RPMI7951 (cell line): Measurements from ENCODE around the gene USP35. TPM values are rescaled to one million over a fixed set of nuclear protein-coding genes. Genes with fewer than 3 reads are reported as not detected.

ENCODE experiments used
- DNase-seq: peaks from one replicate; pipeline ENCODE4 v3.0.0-alpha.2; 2012; ENCODE audit warnings: low read depth
- total RNA-seq: library from RNA; depleted of rRNA; stranded (reverse); fragments of >200 nt; shearing (Covaris generic); gene quantifications from 2 replicates; pipeline ENCODE4 v1.2.3, GENCODE V29; 2014; rRNA removed

Gene USP35
- 3.8 and 5.3 TPM in 2 replicates for total RNA-seq

DNA sequence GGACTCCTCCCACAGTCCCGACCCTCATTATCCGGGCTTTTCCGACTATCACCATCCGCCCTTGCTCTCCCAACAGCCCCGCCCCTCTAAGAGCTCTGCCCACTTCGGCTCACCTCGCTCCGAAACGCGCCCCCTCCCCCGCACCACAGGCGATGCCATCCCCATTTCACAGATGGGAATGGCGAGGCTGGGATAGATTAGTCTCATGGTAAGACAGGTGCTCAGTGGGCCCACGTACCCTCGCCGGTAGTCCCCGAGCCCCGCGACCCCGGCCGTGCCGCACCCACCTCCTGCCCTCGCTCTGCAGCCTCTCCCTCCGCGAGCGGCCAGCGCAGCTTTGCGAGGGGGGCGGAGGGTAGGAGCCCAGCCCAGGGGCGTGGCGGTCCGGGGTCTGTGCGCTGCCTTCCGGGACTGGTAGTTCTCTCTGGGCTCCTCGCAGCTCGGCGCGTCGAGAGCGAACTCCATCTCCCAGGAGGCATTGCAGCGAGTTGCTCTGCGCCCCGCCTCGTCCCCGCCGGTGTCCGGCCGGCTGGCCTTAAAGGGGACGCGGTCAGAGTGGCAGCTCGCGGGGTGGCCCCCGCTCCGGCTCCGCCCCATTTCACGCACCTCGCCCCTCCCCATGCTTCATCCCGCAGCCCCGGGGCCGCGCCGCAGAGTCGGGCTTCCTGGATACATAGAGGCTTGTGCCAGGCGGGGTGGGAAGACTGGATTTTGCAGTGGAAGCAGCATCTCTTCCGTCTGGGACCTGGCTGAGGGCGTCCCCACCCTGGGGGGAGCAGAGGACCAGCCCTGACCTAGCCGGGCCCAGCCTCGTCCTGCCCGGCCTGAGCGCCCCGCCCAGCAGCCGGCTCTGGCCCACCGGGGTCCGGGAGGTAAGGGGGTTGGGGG, at the start of gene USP35, which contains the start of gene KCTD21:
TSS of gene USP35 (plus strand) at position 634 of the 888 bp plus-strand sequence. CDS start 7,327 bp downstream, outside the sequence.
TSS of gene KCTD21 (minus strand) at position 341 of the 888 bp plus-strand sequence. CDS start 14,072 bp downstream, outside the sequence.
- peak; percentile 97 for DNase-seq

GRCh38 chr11:78139422-78140391, 49.0 kb upstream of the USP35 start, which contains the start of gene ALG8:
Gene ALG8, minus strand, starts transcription at chr11:78139626. Its CDS starts 38 bp downstream, at chr11:78139588.
- DNase-seq, result peak; percentile 93

- DNase-seq, result peak; percentile 24
Observed at GRCh38 chr11:78140392-78141077, 48.2 kb upstream of the USP35 start.

DNA sequence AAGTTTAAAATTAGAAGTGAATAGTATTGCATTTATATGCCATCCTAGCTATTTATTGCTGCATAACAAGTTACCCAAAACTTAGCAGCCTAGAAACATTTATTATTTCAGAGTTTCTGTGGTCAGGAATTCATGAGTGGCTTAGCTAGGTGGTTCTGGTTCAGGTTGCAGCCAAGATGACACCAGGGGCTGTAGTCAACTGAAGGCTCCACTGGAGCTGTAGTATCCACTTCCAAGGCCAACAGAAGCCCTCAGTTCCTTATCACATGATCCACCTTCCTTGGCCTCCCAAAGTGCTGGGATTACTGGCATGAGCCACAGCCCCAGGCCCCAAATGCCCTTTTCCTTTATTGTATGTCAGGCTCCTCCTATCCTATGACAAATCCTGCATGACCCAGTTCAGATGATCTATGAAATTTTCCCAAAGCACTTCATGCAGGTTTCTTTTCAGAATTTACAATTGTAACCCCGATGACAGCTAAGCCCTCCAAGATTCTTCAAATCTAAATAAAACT, 43.2 kb upstream of the USP35 start:
- DNase-seq, result no peak

DNA sequence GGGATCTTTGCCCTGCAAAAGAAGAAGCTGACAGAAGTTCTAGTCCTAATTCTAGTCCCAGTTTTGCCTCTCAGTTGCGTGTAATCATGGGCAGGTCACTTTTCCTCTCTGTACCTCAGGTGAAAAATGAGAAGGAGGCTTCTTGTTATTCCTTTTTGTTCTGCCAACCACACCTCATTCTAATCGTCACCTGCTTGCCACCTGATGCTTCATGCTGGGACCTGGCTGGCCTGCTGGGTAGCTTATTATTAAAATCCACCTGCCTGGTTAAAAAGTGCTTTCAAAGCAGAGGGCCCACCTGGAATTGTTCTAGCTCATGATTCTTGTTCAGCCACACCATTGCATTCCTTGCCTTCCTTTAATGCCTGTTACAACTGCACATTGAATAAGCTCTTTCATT, 40.9 kb upstream of the USP35 start:
- DNase-seq, result no peak

- peak; percentile 20 for DNase-seq
Observed at GRCh38 chr11:78149646-78150045, 39.1 kb upstream of the USP35 start.

DNA sequence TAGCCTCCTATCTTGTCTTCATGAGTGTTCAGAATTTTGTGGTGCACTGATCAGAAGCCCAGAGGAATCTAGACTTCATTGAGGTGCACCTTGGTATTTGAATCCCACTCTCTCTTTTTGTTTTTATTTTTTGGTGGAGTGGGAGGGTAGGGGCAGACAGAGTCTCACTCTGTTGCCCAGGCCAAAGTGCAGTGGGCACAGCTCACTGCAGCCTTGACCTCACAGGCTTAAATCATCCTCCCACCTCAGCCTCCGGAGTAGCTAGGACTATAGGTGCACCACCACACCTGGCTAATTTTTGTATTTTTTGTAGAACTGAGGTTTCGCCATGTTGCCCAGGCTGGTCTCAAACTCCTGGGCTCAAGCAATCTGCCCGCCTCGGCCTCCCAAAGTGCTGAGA, 38.4 kb upstream of the USP35 start:
- no peak for DNase-seq

DNA sequence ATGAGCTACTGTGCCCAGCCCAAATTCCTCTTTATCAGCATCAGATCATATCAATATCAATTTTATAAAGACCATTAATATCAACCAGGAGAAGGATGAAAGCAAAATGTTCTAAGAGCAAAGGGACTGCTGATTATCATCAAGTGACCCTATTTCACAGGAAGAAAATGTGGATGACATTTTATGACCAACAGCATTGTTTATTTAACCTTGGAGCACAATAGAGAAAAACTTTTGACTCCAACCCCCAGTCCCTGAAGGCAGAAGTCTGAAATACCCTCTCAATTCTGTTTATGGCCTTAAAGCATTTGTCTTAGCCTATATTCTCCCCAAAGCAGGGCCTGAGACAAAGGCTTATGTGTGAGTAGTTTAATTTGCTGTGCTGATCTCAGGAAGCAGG, 38.0 kb upstream of the USP35 start:
- no peak for DNase-seq

- no peak for DNase-seq
Observed at GRCh38 chr11:78151804-78152203, 36.9 kb upstream of the USP35 start.

GRCh38 chr11:78156127-78156844, 32.4 kb upstream of the USP35 start:
- no peak for DNase-seq

DNA sequence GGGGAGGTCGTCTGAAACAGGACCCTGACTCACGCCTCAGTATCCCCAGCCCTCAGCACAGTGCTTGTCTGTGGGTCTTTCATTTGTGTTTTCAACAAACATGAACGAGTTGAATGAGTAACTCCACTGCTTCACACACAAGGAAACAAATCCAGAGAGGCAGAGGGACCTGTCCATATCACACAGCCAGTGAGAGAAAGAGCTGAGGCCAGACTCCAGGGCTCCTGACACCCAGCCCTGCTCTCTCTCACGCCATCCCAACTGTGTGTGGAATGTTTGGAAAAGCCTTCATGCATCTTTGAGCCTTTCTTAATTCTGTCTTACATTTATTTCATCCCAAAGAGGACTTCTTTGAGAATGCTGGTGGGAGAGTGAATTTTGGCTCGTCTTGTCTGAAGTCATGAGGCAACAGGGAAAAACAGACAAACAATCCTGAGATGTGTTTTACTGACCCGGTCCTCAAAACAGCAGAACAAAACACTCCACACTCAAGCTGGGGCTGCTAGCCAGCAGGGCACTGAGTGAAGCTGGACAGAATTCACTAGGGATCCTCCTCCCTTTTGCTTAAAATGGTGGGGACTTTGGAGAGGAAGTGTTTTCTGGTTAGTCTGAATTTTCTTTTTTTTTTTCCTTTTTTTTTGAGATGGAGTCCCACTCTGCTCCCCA, 29.6 kb upstream of the USP35 start:
- no peak for DNase-seq

DNA sequence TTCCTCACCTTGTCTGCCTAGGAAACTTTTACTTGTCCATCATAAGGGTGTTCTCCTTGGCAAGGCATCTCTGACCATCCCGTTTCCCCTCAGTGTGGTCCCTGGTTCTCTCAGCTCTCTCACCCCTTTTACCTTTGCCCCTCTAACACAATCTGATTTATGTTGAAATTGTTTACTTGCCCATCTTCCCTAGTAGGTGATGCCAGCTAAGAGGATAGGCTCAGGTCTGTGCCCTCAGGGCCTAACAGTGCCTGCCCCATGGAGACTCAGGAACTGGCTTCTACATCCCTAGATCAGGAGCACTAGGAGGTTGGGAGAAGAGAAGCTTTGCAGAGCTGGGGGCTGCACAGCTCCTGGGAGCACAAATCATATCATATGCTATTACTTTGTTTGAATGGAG, 28.2 kb upstream of the USP35 start:
- no peak for DNase-seq

DNA sequence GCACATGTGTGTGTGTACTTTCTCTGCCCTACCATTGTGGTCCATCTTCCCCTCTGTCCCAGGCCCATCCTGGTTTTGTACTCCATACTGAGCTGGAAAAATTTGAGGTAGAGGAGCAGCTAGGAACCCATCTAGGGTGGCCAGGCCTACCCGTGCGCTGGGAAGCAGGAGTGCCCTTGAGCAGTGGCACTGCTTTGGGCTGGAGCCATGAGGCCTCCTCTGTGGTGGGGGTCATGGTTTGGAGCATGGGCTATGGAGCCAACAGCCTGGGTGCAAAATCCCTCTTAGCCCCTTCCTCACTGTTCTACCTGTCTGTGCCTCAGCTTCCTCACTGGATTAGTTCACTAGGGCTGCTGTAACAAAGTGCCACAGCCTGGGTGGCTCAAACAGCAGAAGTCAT, 27.4 kb upstream of the USP35 start:
- DNase-seq, result no peak

- DNase-seq, result peak; percentile 49
Observed at GRCh38 chr11:78161962-78162371, 26.8 kb upstream of the USP35 start.

DNA sequence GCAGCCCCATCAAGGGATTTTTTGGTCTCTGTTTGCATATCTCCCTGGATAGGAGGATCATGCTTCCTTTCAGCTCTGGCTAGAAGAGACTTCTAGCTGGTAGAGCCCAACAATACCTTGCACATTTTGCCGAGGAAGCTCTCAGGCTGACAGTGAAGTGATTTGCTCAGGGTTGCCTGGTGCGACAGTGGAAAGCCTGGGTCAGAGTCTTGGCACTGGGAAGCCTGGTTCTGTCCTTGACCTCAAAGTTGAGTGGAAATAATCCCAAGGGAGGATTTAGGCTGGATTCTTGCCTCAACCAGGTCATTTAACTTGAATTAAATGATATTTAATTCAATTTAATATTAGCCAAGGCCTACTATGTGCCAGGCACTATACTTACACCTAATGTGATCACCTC, 24.9 kb upstream of the USP35 start:
- no peak for DNase-seq

DNA sequence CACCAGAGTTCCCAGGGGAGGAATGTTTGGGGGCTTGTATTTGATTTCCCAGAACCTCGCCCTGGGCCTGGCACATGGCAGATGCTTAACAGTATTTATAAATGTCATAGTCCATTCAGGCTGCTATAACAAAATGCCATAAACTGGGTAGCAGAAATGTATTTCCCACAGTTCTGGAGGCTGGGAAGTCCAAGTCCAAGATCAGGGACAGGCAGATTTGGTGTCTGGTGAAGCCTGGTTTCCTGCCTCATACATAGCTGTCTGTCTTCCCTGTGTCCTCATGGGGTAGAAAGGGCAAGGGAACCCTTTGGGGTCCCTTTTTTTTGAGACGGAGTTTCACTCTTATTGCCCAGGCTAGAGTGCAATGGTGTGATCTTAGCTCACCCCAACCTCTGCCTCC, 24.2 kb upstream of the USP35 start:
- no peak for DNase-seq

DNA sequence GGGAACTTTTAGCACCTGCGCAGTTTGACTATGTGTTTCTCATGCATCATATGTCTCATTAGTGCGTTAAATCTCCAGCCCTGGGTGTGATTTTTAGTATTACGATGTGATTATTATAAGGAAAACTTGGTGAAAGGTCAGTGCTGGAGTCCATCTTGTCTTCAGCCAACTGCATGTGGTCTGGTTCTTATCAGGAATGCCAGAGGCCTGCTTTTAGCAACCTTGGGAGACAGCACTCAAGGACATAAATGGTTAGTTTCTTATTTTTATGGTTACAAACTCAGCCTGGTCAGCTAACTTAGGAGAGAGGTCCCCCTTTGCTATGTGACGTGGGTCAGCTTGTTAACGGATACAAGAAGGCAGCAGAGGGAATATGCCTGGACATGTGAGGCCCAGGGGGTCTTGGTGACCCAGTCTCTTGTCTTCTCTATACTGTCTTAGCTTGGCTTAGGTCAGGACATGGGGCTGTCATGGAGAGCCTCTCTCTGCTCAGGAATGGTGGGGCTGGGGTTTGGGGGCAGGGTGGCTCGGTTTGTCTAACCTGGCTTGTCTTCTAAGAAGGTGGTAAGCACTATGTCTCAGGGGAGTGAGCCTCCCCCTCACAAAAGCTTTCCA, 21.8 kb upstream of the USP35 start:
- no peak for DNase-seq

GRCh38 chr11:78168539-78169477, 19.9 kb upstream of the USP35 start:
- DNase-seq, result no peak
